ENCODE results near the gene PLEK. TPM values are rescaled to one million over a fixed set of nuclear protein-coding genes. Genes with fewer than 3 reads are reported as not detected.

PLEK gene
- total and polyA plus RNA-seq, 7 donors, result 5.8 to 16.8 (median 12.6) TPM

DNA sequence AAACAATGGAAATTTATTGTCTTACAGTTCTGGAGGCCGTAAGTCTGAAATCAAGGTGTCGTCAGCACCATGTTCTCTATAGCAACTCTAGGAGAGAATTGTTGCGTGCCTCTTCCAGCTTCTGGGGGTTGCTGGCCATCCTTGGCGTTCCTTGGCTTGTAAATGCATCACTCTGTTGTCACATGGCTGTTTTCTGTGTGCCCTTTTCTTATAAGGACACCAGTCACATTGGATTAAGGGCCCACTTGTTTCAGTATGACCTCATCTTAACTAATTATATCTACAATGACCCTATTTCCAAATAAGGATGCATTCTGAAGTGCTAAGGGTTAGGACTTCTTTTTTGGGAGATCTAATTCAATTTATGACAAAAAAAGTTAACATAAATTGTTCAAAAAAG, 1.4 kb upstream of the PLEK start:
- TF ChIP-seq EP300 (IDR thresholded peaks at IDR 0.05), result no peak
- TF ChIP-seq POLR2A (IDR thresholded peaks at IDR 0.05), result no peak
- TF ChIP-seq, protein P1, sequence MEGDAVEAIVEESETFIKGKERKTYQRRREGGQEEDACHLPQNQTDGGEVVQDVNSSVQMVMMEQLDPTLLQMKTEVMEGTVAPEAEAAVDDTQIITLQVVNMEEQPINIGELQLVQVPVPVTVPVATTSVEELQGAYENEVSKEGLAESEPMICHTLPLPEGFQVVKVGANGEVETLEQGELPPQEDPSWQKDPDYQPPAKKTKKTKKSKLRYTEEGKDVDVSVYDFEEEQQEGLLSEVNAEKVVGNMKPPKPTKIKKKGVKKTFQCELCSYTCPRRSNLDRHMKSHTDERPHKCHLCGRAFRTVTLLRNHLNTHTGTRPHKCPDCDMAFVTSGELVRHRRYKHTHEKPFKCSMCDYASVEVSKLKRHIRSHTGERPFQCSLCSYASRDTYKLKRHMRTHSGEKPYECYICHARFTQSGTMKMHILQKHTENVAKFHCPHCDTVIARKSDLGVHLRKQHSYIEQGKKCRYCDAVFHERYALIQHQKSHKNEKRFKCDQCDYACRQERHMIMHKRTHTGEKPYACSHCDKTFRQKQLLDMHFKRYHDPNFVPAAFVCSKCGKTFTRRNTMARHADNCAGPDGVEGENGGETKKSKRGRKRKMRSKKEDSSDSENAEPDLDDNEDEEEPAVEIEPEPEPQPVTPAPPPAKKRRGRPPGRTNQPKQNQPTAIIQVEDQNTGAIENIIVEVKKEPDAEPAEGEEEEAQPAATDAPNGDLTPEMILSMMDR (IDR thresholded peaks at IDR 0.05), result no peak
- no peak for TF ChIP-seq POLR2AphosphoS5 (IDR thresholded peaks at IDR 0.05)
- no peak overlapping the region for H3K27ac ChIP-seq
- no peaks in the 10 kb centered on the region for H3K27me3 ChIP-seq
- DNase-seq, result no peak
- H3K4me3 ChIP-seq, result no peak overlapping the region
- peaks cover 0 to 13% (median 6%) of the 10 kb centered on the region in 4 donors for H3K4me1 ChIP-seq
- H3K9me3 ChIP-seq, result no peaks in the 10 kb centered on the region
- WGBS, 2 donors, result 92 to 94% methylated on average over 4 of the region's 4 CpGs
- intact Hi-C loops (cut with DNase I), result no loop called here
- no peaks in the 10 kb centered on the region for H3K36me3 ChIP-seq

DNA sequence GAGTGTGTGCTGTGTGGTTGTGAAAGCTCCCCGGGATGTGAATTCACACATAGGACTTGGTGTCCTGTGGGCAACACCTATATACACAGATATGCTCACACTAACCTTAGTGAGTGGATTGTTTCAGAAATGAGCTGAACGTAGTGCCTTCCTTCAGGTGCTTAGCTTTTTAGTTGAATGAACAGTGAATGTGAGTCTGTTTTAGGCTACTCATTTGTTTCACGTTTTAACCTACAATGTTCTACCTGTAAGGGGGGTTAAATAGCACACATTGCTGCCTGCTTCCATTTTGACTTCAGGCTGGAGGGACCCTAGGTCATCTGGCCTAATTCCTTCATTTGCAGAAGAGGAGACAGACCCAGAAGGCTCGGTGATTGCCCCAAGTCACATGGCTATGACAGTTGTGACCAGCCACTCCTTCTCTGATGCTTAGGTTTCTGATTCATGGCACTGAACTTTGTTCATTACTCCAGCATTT, 1.0 kb downstream of the PLEK start:
- intact Hi-C loops (cut with DNase I), result no loop called here
- no peaks in the 10 kb centered on the region for H3K36me3 ChIP-seq
- peak overlapping the region in 2 of 4 donors; percentile 22 to 41 for H3K27ac ChIP-seq
- no peaks in the 10 kb centered on the region for H3K27me3 ChIP-seq
- TF ChIP-seq POLR2AphosphoS5 (IDR thresholded peaks at IDR 0.05), result peak in 1 of 4 donors; percentile 22
- no peak for TF ChIP-seq POLR2A (IDR thresholded peaks at IDR 0.05)
- no peak for TF ChIP-seq EP300 (IDR thresholded peaks at IDR 0.05)
- TF ChIP-seq, protein P1 (IDR thresholded peaks at IDR 0.05), result no peak
- H3K4me3 ChIP-seq, result peak overlapping the region in 2 of 4 donors; percentile 12 to 36
- no peak for DNase-seq
- no peaks in the 10 kb centered on the region for H3K9me3 ChIP-seq
- 55 to 67% methylated on average over 4 of the region's 4 CpGs for WGBS, 2 donors
- peaks cover 0 to 16% (median 8%) of the 10 kb centered on the region in 4 donors for H3K4me1 ChIP-seq

DNA sequence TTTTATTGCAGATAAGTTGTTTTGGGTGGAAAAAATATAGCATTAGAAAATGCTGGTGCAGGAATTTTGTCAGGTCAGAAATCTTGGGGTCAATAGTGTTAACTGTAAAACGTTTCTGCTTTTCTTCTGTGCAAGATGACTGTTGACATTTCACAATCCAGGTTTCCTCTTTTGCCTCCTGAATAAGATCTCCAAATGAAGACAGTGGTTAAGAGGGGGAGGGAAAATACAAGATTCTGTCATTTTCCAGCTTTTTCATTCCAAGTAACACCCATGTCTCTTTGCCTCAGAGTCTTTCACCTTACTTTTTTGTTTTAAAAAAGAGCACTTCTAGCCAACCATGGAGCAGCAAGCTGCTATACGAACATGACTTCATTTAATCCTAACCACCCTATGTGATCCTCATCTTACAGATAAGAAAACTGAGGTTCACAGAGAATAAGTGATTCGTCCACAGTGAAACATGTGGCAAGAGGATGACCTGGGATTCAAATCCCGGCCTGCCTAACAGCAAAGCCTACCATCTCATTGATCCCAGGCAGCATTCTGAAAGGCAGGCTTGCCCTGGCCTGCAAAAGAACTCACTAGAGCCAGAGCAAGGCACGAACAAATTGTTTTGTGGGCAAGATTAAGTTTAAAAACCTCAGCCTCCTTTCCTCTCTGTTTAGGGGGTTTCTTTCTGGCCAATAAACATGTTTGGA, 3.0 kb downstream of the PLEK start:
- Histone ChIP-seq H3K36me3 (no peaks in the 10 kb centered on the region), H3K27me3 (no peaks in the 10 kb centered on the region), H3K9me3 (no peaks in the 10 kb centered on the region), H3K4me3 (peak overlapping the region in 1 of 4 donors; percentile 36), H3K27ac (peak overlapping the region in 3 of 4 donors; percentile 39 to 44 (median 41)), H3K4me1 (peaks cover 0 to 16% (median 6%) of the 10 kb centered on the region in 4 donors)
- 53 to 58% methylated on average over 5 of the region's 5 CpGs for WGBS, 2 donors
- TF ChIP-seq, protein P1 (IDR thresholded peaks at IDR 0.05), result no peak
- no peak for TF ChIP-seq POLR2A (IDR thresholded peaks at IDR 0.05)
- TF ChIP-seq EP300 (IDR thresholded peaks at IDR 0.05), result no peak
- peak in 1 of 4 donors; percentile 46 for TF ChIP-seq POLR2AphosphoS5 (IDR thresholded peaks at IDR 0.05)
- intact Hi-C loops (cut with DNase I), result no loop called here
- no peak for DNase-seq

DNA sequence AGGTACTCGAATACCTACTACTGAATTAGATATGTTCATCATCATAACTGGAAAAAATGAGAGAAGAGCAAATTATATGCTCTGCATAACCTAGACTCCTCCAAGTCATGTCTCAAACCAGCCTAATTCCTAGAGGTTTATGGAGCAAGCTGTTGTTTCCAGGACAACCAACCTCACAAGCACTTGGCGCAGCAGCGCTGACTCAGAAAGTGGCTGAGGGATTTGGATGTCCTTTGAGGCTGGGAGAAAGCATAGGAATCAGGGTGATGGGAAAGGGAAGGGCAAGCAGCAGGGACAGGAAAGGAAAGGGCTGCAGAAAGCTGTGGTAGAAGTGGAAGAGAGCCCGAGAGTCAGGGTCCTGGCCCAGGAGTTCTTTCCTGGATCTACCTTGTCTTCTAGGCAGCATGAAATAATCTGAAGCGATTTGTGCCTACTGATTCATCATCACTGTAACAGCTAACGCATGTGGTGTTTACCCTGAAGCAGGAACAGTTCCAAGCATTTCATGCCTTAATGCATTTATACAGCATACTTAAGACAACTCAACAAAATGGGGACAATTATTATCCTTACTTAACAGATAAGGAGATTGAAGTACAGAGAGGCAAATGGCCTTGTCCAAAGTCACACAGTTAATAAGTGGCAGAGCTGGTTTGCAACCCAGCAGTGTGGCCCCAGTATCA, 3.7 kb downstream of the PLEK start:
- Histone ChIP-seq H3K36me3 (no peaks in the 10 kb centered on the region), H3K27ac (peak overlapping the region in 2 of 4 donors; percentile 39 to 41)
- DNase-seq, result no peak

More for the DNA sequence above, 3.7 kb downstream of the PLEK start:
- H3K9me3 ChIP-seq, result no peaks in the 10 kb centered on the region
- intact Hi-C loops (cut with DNase I), result no loop called here
- WGBS, 2 donors, result 71 to 72% methylated on average over 6 of the region's 6 CpGs
- no peaks in the 10 kb centered on the region for H3K27me3 ChIP-seq
- TF ChIP-seq, protein P1 (IDR thresholded peaks at IDR 0.05), result no peak
- H3K4me3 ChIP-seq, result no peak overlapping the region
- peaks cover 0 to 16% (median 6%) of the 10 kb centered on the region in 4 donors for H3K4me1 ChIP-seq

Measured in sigmoid colon (tissue), 7 donors.